ENCODE data around the gene TRPM6. TPM values are rescaled to one million over a fixed set of nuclear protein-coding genes. Genes with fewer than 3 reads are reported as not detected.
A peak's percentile ranks its signal among the peaks of the same experiment; 100 is the strongest.
"Not testable (repeated sequence)": the region's sequence is repeated elsewhere in the genome, so short reads cannot be mapped to it uniquely, and the experiment has no call there.

TRPM6 gene
- total RNA-seq, 3 donors from 2014 or later = 39.3 to 125 (median 45.9) TPM

DNA sequence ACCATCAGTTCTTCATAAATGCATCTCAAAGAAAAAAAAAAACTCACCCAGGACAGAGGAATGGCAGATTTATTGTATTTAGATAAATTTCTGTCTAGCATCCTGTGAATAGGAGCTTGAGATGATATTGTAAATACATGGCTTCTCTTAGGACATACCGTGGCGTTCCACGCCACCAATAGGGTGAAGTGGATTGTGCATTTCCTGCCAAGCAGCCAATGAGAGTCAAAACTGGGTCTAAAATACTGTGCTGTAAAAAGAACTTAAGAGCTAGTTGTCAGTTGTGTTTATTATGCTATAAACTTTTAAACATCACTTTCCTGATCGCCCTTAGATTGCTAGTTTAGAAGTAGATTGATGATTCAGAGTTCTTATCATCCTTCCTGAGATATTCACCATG lies 20.9 kb upstream of the TRPM6 start:
- H3K9me3 ChIP-seq = peaks cover 3% of the 10 kb centered on the region
- intact Hi-C loops (cut with DNase I, micrococcal nuclease) = no loop called here
- DNase-seq (peak in 1 of 3 donors; percentile 40), ATAC-seq (peak; percentile 97)
- H3K36me3 ChIP-seq (ENCODE audit: low read depth) = no peaks in the 10 kb centered on the region
- TF ChIP-seq, protein P1, sequence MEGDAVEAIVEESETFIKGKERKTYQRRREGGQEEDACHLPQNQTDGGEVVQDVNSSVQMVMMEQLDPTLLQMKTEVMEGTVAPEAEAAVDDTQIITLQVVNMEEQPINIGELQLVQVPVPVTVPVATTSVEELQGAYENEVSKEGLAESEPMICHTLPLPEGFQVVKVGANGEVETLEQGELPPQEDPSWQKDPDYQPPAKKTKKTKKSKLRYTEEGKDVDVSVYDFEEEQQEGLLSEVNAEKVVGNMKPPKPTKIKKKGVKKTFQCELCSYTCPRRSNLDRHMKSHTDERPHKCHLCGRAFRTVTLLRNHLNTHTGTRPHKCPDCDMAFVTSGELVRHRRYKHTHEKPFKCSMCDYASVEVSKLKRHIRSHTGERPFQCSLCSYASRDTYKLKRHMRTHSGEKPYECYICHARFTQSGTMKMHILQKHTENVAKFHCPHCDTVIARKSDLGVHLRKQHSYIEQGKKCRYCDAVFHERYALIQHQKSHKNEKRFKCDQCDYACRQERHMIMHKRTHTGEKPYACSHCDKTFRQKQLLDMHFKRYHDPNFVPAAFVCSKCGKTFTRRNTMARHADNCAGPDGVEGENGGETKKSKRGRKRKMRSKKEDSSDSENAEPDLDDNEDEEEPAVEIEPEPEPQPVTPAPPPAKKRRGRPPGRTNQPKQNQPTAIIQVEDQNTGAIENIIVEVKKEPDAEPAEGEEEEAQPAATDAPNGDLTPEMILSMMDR (IDR thresholded peaks at IDR 0.05) = no peak
- H3K4me1 ChIP-seq (ENCODE audit: low read depth) = no peaks in the 10 kb centered on the region
- no peak overlapping the region for H3K4me3 ChIP-seq

- no peaks in the 10 kb centered on the region for H3K36me3 ChIP-seq (ENCODE audit: low read depth)
- no peak for ATAC-seq
Observed at GRCh38 chr9:74907085-74907484, 19.4 kb upstream of the TRPM6 start.

GRCh38 chr9:74901001-74901400 lies 13.3 kb upstream of the TRPM6 start:
- TF ChIP-seq, protein P1 (IDR thresholded peaks at IDR 0.05) = no peak
- Histone ChIP-seq H3K9me3 (no peaks in the 10 kb centered on the region), H3K4me1 (ENCODE audit: low read depth) (no peaks in the 10 kb centered on the region), H3K36me3 (ENCODE audit: low read depth) (no peaks in the 10 kb centered on the region), H3K4me3 (no peak overlapping the region)
- intact Hi-C loops (cut with DNase I, micrococcal nuclease) = no loop called here
- no peak for ATAC-seq
- DNase-seq = no peak

More at GRCh38 chr9:74907085-74907484, 19.4 kb upstream of the TRPM6 start:
- H3K9me3 ChIP-seq = peaks cover 3% of the 10 kb centered on the region
- intact Hi-C loops (cut with DNase I, micrococcal nuclease) = no loop called here
- DNase-seq = no peak
- no peaks in the 10 kb centered on the region for H3K4me1 ChIP-seq (ENCODE audit: low read depth)
- H3K4me3 ChIP-seq = no peak overlapping the region
- TF ChIP-seq, protein P1 (IDR thresholded peaks at IDR 0.05) = no peak

- intact Hi-C loops (cut with DNase I, micrococcal nuclease) = not testable (repeated sequence)
Observed at GRCh38 chr9:74888449-74888848, 728 bp upstream of the TRPM6 start.

GRCh38 chr9:74887981-74888370 lies 255 bp upstream of the TRPM6 start:
- TF ChIP-seq, protein P1 (IDR thresholded peaks at IDR 0.05) = no peak
- H3K4me1 ChIP-seq (ENCODE audit: low read depth) = peaks cover 2% of the 10 kb centered on the region
- no peak overlapping the region for H3K4me3 ChIP-seq
- H3K9me3 ChIP-seq = peaks cover 3% of the 10 kb centered on the region
- no peaks in the 10 kb centered on the region for H3K36me3 ChIP-seq (ENCODE audit: low read depth)
- no peak for DNase-seq
- ATAC-seq = no peak
- intact Hi-C loops (cut with DNase I, micrococcal nuclease) = no loop called here

More at GRCh38 chr9:74888449-74888848, 728 bp upstream of the TRPM6 start:
- H3K36me3 ChIP-seq (ENCODE audit: low read depth); ATAC-seq; DNase-seq; H3K4me3 ChIP-seq; H3K9me3 ChIP-seq; H3K4me1 ChIP-seq (ENCODE audit: low read depth): not testable (repeated sequence)

DNA sequence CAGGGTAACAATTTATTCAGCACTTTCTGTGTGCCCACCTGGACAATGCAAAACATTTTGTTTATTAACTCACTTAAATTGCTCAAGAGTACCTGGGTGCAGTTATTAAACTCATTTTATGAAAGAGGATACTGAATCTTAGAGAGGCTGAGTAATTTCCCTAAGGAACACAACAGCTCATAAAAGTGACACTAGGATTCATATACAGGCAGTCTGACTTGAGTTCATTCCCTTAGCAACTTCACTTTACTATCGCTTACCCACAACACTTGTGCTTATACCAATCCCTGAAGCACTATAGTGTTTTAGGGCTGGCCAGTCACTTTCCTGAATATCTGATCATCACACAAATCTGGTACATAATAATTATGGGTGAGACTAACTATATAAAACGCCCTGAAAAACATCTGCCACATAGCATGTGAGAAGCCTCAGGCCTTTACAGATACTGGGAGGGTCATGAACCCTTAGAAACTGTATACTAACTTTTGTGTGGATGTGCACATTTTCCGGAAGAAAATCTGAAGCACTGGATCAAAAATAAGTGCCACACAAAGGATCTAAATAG lies 11.3 kb downstream of the TRPM6 start:
- peaks cover 5% of the 10 kb centered on the region for H3K4me1 ChIP-seq (ENCODE audit: low read depth)
- no peaks in the 10 kb centered on the region for H3K9me3 ChIP-seq
- no peak for DNase-seq
- intact Hi-C loops (cut with DNase I, micrococcal nuclease) = no loop called here
- TF ChIP-seq, protein P1 (IDR thresholded peaks at IDR 0.05) = no peak
- no peak overlapping the region for H3K4me3 ChIP-seq
- ATAC-seq = peak; percentile 63
- H3K36me3 ChIP-seq (ENCODE audit: low read depth) = no peaks in the 10 kb centered on the region

Measured in mucosa of descending colon (tissue), 3 donors.